Keratinocyte (primary cell): ENCODE results near the gene RMND1. TPM values are rescaled to one million over a fixed set of nuclear protein-coding genes. Genes with fewer than 3 reads are reported as not detected.

Experiments used
- DNase-seq: peaks from one replicate; pipeline ENCODE4 v3.0.0-alpha.2; 2011; ENCODE audit warnings: low read depth, missing footprints, low spot score
- FAIRE-seq: peaks from 2 replicates; lab custom pipeline; 2011; peaks lifted over from hg19 to GRCh38; lab: Jason Lieb, UNC
- H2AFZ ChIP-seq: 2 replicates; pipeline ENCODE4 v1.6.0; 2012; ENCODE audit warnings: low read length, control low read depth, inconsistent platforms; ENCODE audit not compliant: control insufficient read depth
- H3K27ac ChIP-seq: 2 replicates; pipeline ENCODE4 v1.5.1; 2011; ENCODE audit warnings: low read length; ENCODE audit not compliant: control insufficient read depth, insufficient read depth
- H3K27me3 ChIP-seq: 3 replicates; pipeline ENCODE4 v1.6.0; 2011; ENCODE audit warnings: low read length; ENCODE audit not compliant: control insufficient read depth, insufficient read depth; ENCODE audit errors: extremely low read depth
- H3K36me3 ChIP-seq, 2 experiments: 2 replicates in 1 of 2; 3 replicates in 1 of 2; pipeline ENCODE4 v1.5.1; 2011; ENCODE audit warnings: low read length in 2 of 2, mild to moderate bottlenecking in 1 of 2; ENCODE audit not compliant: control insufficient read depth in 2 of 2, insufficient read depth in 2 of 2; ENCODE audit errors: extremely low read depth in 1 of 2
- H3K4me1 ChIP-seq: 3 replicates; pipeline ENCODE4 v1.5.1; 2011; ENCODE audit warnings: low read length; ENCODE audit not compliant: control insufficient read depth, insufficient read depth; ENCODE audit errors: extremely low read depth
- H3K4me2 ChIP-seq: 3 replicates; pipeline ENCODE4 v1.6.0; 2011; ENCODE audit warnings: low read depth, low read length; ENCODE audit not compliant: control insufficient read depth, insufficient read depth; ENCODE audit errors: extremely low read depth
- H3K4me3 ChIP-seq, 3 experiments: fragments of 200-600 bp in 1 of 3; sonication (generic) in 1 of 3; 2 replicates in 2 of 3; 3 replicates in 1 of 3; pipeline ENCODE4 v1.5.1; 2011 to 2016; ENCODE audit warnings: low read length in 3 of 3, mild to moderate bottlenecking in 3 of 3, control low read depth in 2 of 3, inconsistent platforms in 1 of 3, low read depth in 1 of 3, mixed read lengths in 1 of 3, mixed run types in 1 of 3, moderate library complexity in 1 of 3; ENCODE audit not compliant: control insufficient read depth in 2 of 3, insufficient read depth in 2 of 3; ENCODE audit errors: extremely low read depth in 1 of 3
- H3K79me2 ChIP-seq: 2 replicates; pipeline ENCODE4 v1.6.0; 2012; ENCODE audit warnings: low read length; ENCODE audit not compliant: control insufficient read depth, insufficient read depth
- H3K9ac ChIP-seq: 3 replicates; pipeline ENCODE4 v1.6.0; 2011; ENCODE audit warnings: low read length; ENCODE audit not compliant: control insufficient read depth, insufficient read depth; ENCODE audit errors: extremely low read depth
- H3K9me1 ChIP-seq: 3 replicates; pipeline ENCODE4 v1.6.0; 2011; ENCODE audit warnings: low read length; ENCODE audit not compliant: control insufficient read depth, insufficient read depth; ENCODE audit errors: extremely low read depth
- H3K9me3 ChIP-seq: 2 replicates; pipeline ENCODE4 v1.5.1; 2012; ENCODE audit warnings: low read depth, low read length; ENCODE audit not compliant: control insufficient read depth
- H4K20me1 ChIP-seq: 3 replicates; pipeline ENCODE4 v1.6.0; 2011; ENCODE audit warnings: low read length; ENCODE audit not compliant: control insufficient read depth, insufficient read depth; ENCODE audit errors: extremely low read depth
- EZH2 ChIP-seq: IDR thresholded peaks from one replicate; pipeline ENCODE4 v1.6.1; 2012; ENCODE audit warnings: inconsistent platforms, mild to moderate bottlenecking, low read length, moderate library complexity
- dilution Hi-C: fragments of 300-500 bp; cut with MboI; formaldehyde crosslinking; loops from one replicate; pipeline ENCODE4 v1.7.0; 2020; ENCODE audit warnings: low sequenced_read_pairs; ENCODE audit not compliant: extremely low pct_ligation_motif_present
- polyA plus RNA-seq, 5 experiments: library from polyadenylated mRNA; depleted of rRNA in 3 of 5; stranded (reverse) in 3 of 5; stranded (forward) in 1 of 5; unstranded in 1 of 5; fragments of >200 nt; gene quantifications; 1 replicate in 1 of 5; 2 replicates in 3 of 5; 3 replicates in 1 of 5; pipeline versions ENCODE4 v1.2.1 to v1.2.3, GENCODE V29; 2011 to 2012; ENCODE audit warnings: missing spikeins in 2 of 5, low read depth in 1 of 5, low replicate concordance in 1 of 5
- TF ChIP-seq, protein P1 (sequence below), 3 experiments: IDR thresholded peaks in 1 of 3; conservative IDR thresholded peaks in 1 of 3; optimal IDR thresholded peaks in 1 of 3; 2 replicates in 2 of 3; 3 replicates in 1 of 3; pipeline versions ENCODE3 to v1.5.1; 2011; ENCODE audit warnings: low read length in 3 of 3, mild to moderate bottlenecking in 3 of 3, moderate library complexity in 2 of 3, control low read depth in 1 of 3, inconsistent platforms in 1 of 3; ENCODE audit not compliant: insufficient read depth in 2 of 3; ENCODE audit errors: extremely low read depth in 1 of 3

The RMND1 gene
- polyA plus RNA-seq, 1 donor (not counting 4 experiments of a cell fraction or from before 2014, with no cell fraction given), result 23.1 TPM

DNA sequence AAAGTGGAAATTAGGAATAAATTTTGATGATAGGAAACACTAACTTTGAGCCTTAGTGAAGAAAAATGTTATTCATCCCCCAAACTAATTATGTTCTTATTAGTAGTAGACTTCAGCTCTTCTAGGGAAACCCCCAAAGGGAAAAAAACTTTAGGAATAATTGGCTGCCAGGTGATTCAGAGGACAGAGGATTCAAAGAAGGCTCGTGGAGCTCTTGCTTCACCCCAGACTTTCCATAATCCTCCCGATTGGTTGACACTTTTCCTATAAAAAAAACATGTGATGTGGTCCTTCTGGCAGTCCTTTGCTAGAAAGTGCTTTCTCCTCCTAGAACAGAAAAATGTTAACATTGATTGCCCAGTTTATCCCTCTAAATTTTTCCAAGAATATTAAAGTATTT lies 36.3 kb upstream of the RMND1 start:
- Histone ChIP-seq H3K27ac (no peak overlapping the region), H3K4me1 (peaks cover 3% of the 10 kb centered on the region), H2AFZ (no peak overlapping the region), H4K20me1 (no peaks in the 10 kb centered on the region), H3K36me3 (no peaks in the 10 kb centered on the region), H3K4me2 (no peak overlapping the region), H3K9me3 (no peaks in the 10 kb centered on the region), H3K4me3 (no peak overlapping the region), H3K9me1 (no peaks in the 10 kb centered on the region), H3K79me2 (no peaks in the 10 kb centered on the region), H3K9ac (no peak overlapping the region), H3K27me3 (no peaks in the 10 kb centered on the region)
- no peak for TF ChIP-seq EZH2
- TF ChIP-seq, protein P1, sequence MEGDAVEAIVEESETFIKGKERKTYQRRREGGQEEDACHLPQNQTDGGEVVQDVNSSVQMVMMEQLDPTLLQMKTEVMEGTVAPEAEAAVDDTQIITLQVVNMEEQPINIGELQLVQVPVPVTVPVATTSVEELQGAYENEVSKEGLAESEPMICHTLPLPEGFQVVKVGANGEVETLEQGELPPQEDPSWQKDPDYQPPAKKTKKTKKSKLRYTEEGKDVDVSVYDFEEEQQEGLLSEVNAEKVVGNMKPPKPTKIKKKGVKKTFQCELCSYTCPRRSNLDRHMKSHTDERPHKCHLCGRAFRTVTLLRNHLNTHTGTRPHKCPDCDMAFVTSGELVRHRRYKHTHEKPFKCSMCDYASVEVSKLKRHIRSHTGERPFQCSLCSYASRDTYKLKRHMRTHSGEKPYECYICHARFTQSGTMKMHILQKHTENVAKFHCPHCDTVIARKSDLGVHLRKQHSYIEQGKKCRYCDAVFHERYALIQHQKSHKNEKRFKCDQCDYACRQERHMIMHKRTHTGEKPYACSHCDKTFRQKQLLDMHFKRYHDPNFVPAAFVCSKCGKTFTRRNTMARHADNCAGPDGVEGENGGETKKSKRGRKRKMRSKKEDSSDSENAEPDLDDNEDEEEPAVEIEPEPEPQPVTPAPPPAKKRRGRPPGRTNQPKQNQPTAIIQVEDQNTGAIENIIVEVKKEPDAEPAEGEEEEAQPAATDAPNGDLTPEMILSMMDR (optimal IDR thresholded peaks at IDR 0.05 in 1 of 3, IDR thresholded peaks at IDR 0.05 in 1 of 3, conservative IDR thresholded peaks at IDR 0.05 in 1 of 3; ENCODE audit: extremely low read depth in 1 of 3, insufficient read depth in 2 of 3, low read length in 3 of 3), result no peak
- dilution Hi-C loops, result no loop called here
- FAIRE-seq (no peak), DNase-seq (no peak)

DNA sequence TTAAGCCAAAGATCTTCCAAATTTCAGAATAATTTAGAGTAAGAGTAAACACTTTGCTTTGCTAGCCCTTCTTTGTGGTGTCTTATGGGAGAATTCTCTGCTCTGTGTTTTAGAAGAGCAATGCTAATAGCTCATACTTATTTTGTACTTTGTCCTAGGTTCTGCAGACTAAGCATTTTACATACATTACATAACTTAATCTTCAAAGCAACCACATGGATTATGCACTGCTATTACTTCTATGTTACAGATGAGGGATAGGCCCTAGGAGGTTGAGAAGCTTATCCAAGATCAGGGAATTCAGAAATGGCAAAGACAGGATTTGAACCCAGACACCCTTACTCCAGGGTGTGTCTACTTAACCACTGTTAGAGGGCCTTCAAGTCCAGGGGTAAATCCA lies 32.1 kb upstream of the RMND1 start:
- Histone ChIP-seq H4K20me1 (no peaks in the 10 kb centered on the region), H3K79me2 (no peaks in the 10 kb centered on the region), H2AFZ (no peak overlapping the region), H3K9ac (no peak overlapping the region), H3K4me2 (no peak overlapping the region), H3K9me3 (no peaks in the 10 kb centered on the region), H3K27me3 (no peaks in the 10 kb centered on the region), H3K9me1 (no peaks in the 10 kb centered on the region), H3K36me3 (no peaks in the 10 kb centered on the region), H3K4me3 (no peak overlapping the region), H3K4me1 (peaks cover 8% of the 10 kb centered on the region), H3K27ac (no peak overlapping the region)
- FAIRE-seq (no peak), DNase-seq (no peak)
- dilution Hi-C loops, result no loop called here
- TF ChIP-seq, protein P1 (optimal IDR thresholded peaks at IDR 0.05 in 1 of 3, IDR thresholded peaks at IDR 0.05 in 1 of 3, conservative IDR thresholded peaks at IDR 0.05 in 1 of 3; ENCODE audit: extremely low read depth in 1 of 3, insufficient read depth in 2 of 3, low read length in 3 of 3), result no peak
